Neural progenitor cell (in vitro differentiated cells): ENCODE results near the gene KLHL18. TPM values are rescaled to one million over a fixed set of nuclear protein-coding genes. Genes with fewer than 3 reads are reported as not detected.
A peak's percentile ranks its signal among the peaks of the same experiment; 100 is the strongest.

Experiments
- DNase-seq: peaks from one replicate; pipeline ENCODE4 v3.0.0-alpha.2; 2016; ENCODE audit warnings: low spot score
- H2AFZ ChIP-seq: fragments of 200-600 bp; sonication (generic); replicated peaks from 2 replicates; pipeline ENCODE4 v1.6.1; 2016; ENCODE audit warnings: antibody characterized with exemption
- H3F3A ChIP-seq: fragments of 200-600 bp; sonication (generic); 2 replicates; pipeline ENCODE4 v1.6.1; 2016; ENCODE audit warnings: antibody characterized with exemption, low read depth
- H3K27ac ChIP-seq: fragments of 200-600 bp; sonication (generic); 2 replicates; pipeline ENCODE4 v1.5.1; 2016; ENCODE audit warnings: mild to moderate bottlenecking
- H3K27me3 ChIP-seq: fragments of 200-600 bp; sonication (generic); 2 replicates; pipeline ENCODE4 v1.6.1; 2016; ENCODE audit warnings: mild to moderate bottlenecking, moderate library complexity
- H3K36me3 ChIP-seq: fragments of 200-600 bp; sonication (generic); 2 replicates; pipeline ENCODE4 v1.5.1; 2016
- H3K4me1 ChIP-seq: fragments of 200-600 bp; sonication (generic); 2 replicates; pipeline ENCODE4 v1.6.1; 2016; ENCODE audit warnings: mixed run types
- H3K4me2 ChIP-seq: fragments of 200-600 bp; sonication (generic); 2 replicates; pipeline ENCODE4 v1.6.1; 2016
- H3K4me3 ChIP-seq: fragments of 200-600 bp; sonication (generic); 2 replicates; pipeline ENCODE4 v1.5.1; 2016
- H3K79me2 ChIP-seq: fragments of 200-600 bp; sonication (generic); 2 replicates; pipeline ENCODE4 v1.6.1; 2016; ENCODE audit warnings: low read depth
- H3K9ac ChIP-seq: fragments of 200-600 bp; sonication (generic); 2 replicates; pipeline ENCODE4 v1.6.1; 2016
- H3K9me3 ChIP-seq: fragments of 200-600 bp; sonication (generic); 2 replicates; pipeline ENCODE4 v1.5.1; 2016; ENCODE audit warnings: low read depth
- H4K20me1 ChIP-seq: fragments of 200-600 bp; sonication (generic); 2 replicates; pipeline ENCODE4 v1.6.1; 2016; ENCODE audit warnings: low read depth
- H3K27ac Mint-ChIP-seq: 3 replicates; pipeline ENCODE4 v1.8.0; 2021; ENCODE audit warnings: mixed read lengths
- H3K27me3 Mint-ChIP-seq: 2 replicates; pipeline ENCODE4 v1.8.0; 2022; ENCODE audit warnings: low read depth, mild to moderate bottlenecking, inconsistent platforms, moderate library complexity, mixed read lengths; ENCODE audit not compliant: insufficient read depth
- H3K36me3 Mint-ChIP-seq: 3 replicates; pipeline ENCODE4 v1.8.0; 2021; ENCODE audit warnings: mixed read lengths
- H3K4me1 Mint-ChIP-seq: 3 replicates; pipeline ENCODE4 v1.8.0; 2021; ENCODE audit warnings: mixed read lengths
- H3K4me3 Mint-ChIP-seq: 3 replicates; pipeline ENCODE4 v1.8.0; 2021; ENCODE audit warnings: mild to moderate bottlenecking, moderate library complexity, mixed read lengths
- H3K9me3 Mint-ChIP-seq: 3 replicates; pipeline ENCODE4 v1.8.0; 2020; ENCODE audit warnings: mixed read lengths
- CTCF ChIP-seq: fragments of 200-600 bp; sonication (generic); IDR thresholded peaks from 2 replicates; pipeline ENCODE4 v1.5.1; 2017; ENCODE audit warnings: antibody characterized with exemption, mild to moderate bottlenecking
- EZH2 ChIP-seq: fragments of 200-600 bp; sonication (generic); IDR thresholded peaks from 2 replicates; pipeline ENCODE4 v1.6.1; 2017; ENCODE audit warnings: antibody characterized with exemption, mild to moderate bottlenecking, moderate library complexity
- EZH2phosphoT487 ChIP-seq: fragments of 200-600 bp; sonication (generic); IDR thresholded peaks from 2 replicates; pipeline ENCODE4 v1.6.1; 2017; ENCODE audit warnings: antibody characterized with exemption
- total RNA-seq: library from RNA; depleted of rRNA; stranded (reverse); fragments of >200 nt; gene quantifications from 2 replicates; pipeline ENCODE4 v1.2.3, GENCODE V29; 2015; ENCODE audit warnings: low replicate concordance

Gene KLHL18
- total RNA-seq, 1 donor from 2014 or later = 7.3 TPM

- Mint-ChIP-seq H3K9me3 (no peaks in the 10 kb centered on the region), H3K27ac (peak overlapping the region; percentile 100), H3K4me1 (peaks cover 21% of the 10 kb centered on the region), H3K27me3 (peaks cover 4% of the 10 kb centered on the region), H3K4me3 (peak overlapping the region; percentile 100), H3K36me3 (no peaks in the 10 kb centered on the region)
- Histone ChIP-seq H3K4me3 (peak overlapping the region; percentile 89), H3K4me1 (peaks cover 5% of the 10 kb centered on the region), H3K79me2 (peaks cover 40% of the 10 kb centered on the region), H3F3A (peaks cover 17% of the 10 kb centered on the region), H3K27ac (no peak overlapping the region), H3K9ac (peak overlapping the region; percentile 68), H4K20me1 (peaks cover 28% of the 10 kb centered on the region), H3K4me2 (peak overlapping the region; percentile 87), H2AFZ (peak overlapping the region; percentile 74), H3K36me3 (no peaks in the 10 kb centered on the region), H3K27me3 (no peaks in the 10 kb centered on the region), H3K9me3 (no peaks in the 10 kb centered on the region)
- no peak for DNase-seq
- TF ChIP-seq EZH2 (no peak), EZH2phosphoT487 (no peak), CTCF (peak; percentile 5)
Observed at GRCh38 chr3:47380026-47380600, 97.4 kb downstream of the KLHL18 start.

- no peaks in the 10 kb centered on the region for H3K9me3 Mint-ChIP-seq
- H3K9ac ChIP-seq = peak within 1 kb of the TSS; percentile 68
- H3K36me3 Mint-ChIP-seq = peaks cover 2% of the 10 kb centered on the region
- H3K4me1 ChIP-seq = peaks cover 5% of the 10 kb centered on the region
- H3K27ac ChIP-seq = peak within 1 kb of the TSS; percentile 31
- peaks cover 17% of the 10 kb centered on the region for H3F3A ChIP-seq
- H4K20me1 ChIP-seq = peaks cover 28% of the 10 kb centered on the region
- H2AFZ ChIP-seq = peak within 1 kb of the TSS; percentile 74
- no peaks in the 10 kb centered on the region for H3K27me3 ChIP-seq
- peaks cover 46% of the 10 kb centered on the region for H3K79me2 ChIP-seq
- H3K4me3 Mint-ChIP-seq = peak within 1 kb of the TSS; percentile 100
- DNase-seq = peak; percentile 99
- peaks cover 21% of the 10 kb centered on the region for H3K4me1 Mint-ChIP-seq
- peak within 1 kb of the TSS; percentile 100 for H3K27ac Mint-ChIP-seq
- H3K27me3 Mint-ChIP-seq = peaks cover 2% of the 10 kb centered on the region
- H3K36me3 ChIP-seq = no peaks in the 10 kb centered on the region
- H3K4me2 ChIP-seq = peak within 1 kb of the TSS; percentile 87
- peak within 1 kb of the TSS; percentile 89 for H3K4me3 ChIP-seq
- TF ChIP-seq CTCF = no peak
- no peaks in the 10 kb centered on the region for H3K9me3 ChIP-seq
Observed at GRCh38 chr3:47380601-47381316, 98.0 kb downstream of the KLHL18 start, which contains the start of gene PTPN23. TSS of gene PTPN23 (plus strand) at chr3:47381021. CDS start at chr3:47381097, 76 bp downstream.

GRCh38 chr3:47381317-47382157, 98.8 kb downstream of the KLHL18 start:
- H3K9ac ChIP-seq = peak overlapping the region; percentile 62
- peaks cover 21% of the 10 kb centered on the region for H3K4me1 Mint-ChIP-seq
- DNase-seq = peak; percentile 86
- H3K27me3 ChIP-seq = no peaks in the 10 kb centered on the region
- H3K27me3 Mint-ChIP-seq = peaks cover 2% of the 10 kb centered on the region
- TF ChIP-seq CTCF (no peak), EZH2 (no peak), EZH2phosphoT487 (no peak)
- H3K9me3 Mint-ChIP-seq = no peaks in the 10 kb centered on the region
- H3K36me3 ChIP-seq = no peaks in the 10 kb centered on the region
- H3K36me3 Mint-ChIP-seq = peaks cover 5% of the 10 kb centered on the region
- H3K4me3 ChIP-seq = peak overlapping the region; percentile 89
- H3K79me2 ChIP-seq = peaks cover 54% of the 10 kb centered on the region
- peaks cover 5% of the 10 kb centered on the region for H3K4me1 ChIP-seq
- no peaks in the 10 kb centered on the region for H3K9me3 ChIP-seq
- peak overlapping the region; percentile 100 for H3K4me3 Mint-ChIP-seq
- peak overlapping the region; percentile 87 for H3K4me2 ChIP-seq
- H3K27ac ChIP-seq = peak overlapping the region; percentile 31
- H3F3A ChIP-seq = peaks cover 17% of the 10 kb centered on the region
- peaks cover 28% of the 10 kb centered on the region for H4K20me1 ChIP-seq
- H2AFZ ChIP-seq = peak overlapping the region; percentile 74
- H3K27ac Mint-ChIP-seq = peak overlapping the region; percentile 8
